Osteoblast (primary cell): ENCODE measurements around the gene PFN4. TPM values are rescaled to one million over a fixed set of nuclear protein-coding genes. Genes with fewer than 3 reads are reported as not detected.
"Not testable (repeated sequence)": the region's sequence is repeated elsewhere in the genome, so short reads cannot be mapped to it uniquely, and the experiment has no call there.

Experiments
- DNase-seq: peaks from one replicate; pipeline ENCODE4 v3.0.0; 2011; ENCODE audit warnings: low spot score, mixed read lengths; ENCODE audit not compliant: insufficient read length; ENCODE audit errors: missing footprints
- H2AFZ ChIP-seq: 2 replicates; pipeline ENCODE4 v1.6.0; 2011; ENCODE audit warnings: mild to moderate bottlenecking, low read length
- H3K27ac ChIP-seq: 2 replicates; pipeline ENCODE4 v1.5.1; 2011; ENCODE audit warnings: mild to moderate bottlenecking, low read depth, low read length, moderate library complexity
- H3K27me3 ChIP-seq: 2 replicates; pipeline ENCODE4 v1.6.0; 2012; ENCODE audit warnings: mild to moderate bottlenecking, control low read depth, inconsistent platforms, low read length, moderate library complexity; ENCODE audit not compliant: insufficient read depth
- H3K36me3 ChIP-seq: 2 replicates; pipeline ENCODE4 v1.5.1; 2011; ENCODE audit warnings: mild to moderate bottlenecking, low read length, control low read depth, moderate library complexity; ENCODE audit not compliant: insufficient read depth
- H3K4me1 ChIP-seq: 2 replicates; pipeline ENCODE4 v1.5.1; 2011; ENCODE audit warnings: mild to moderate bottlenecking, low read length, control low read depth, moderate library complexity; ENCODE audit not compliant: insufficient read depth
- H3K4me2 ChIP-seq: 2 replicates; pipeline ENCODE4 v1.6.0; 2011; ENCODE audit warnings: mild to moderate bottlenecking, low read length; ENCODE audit not compliant: insufficient read depth
- H3K4me3 ChIP-seq: fragments of 200-600 bp; sonication (generic); 3 replicates; pipeline ENCODE4 v1.5.1; 2012; ENCODE audit warnings: mild to moderate bottlenecking, low read length, inconsistent platforms; ENCODE audit not compliant: insufficient read depth
- H3K79me2 ChIP-seq: 2 replicates; pipeline ENCODE4 v1.6.0; 2012; ENCODE audit warnings: mild to moderate bottlenecking, low read length, control low read depth, inconsistent platforms; ENCODE audit not compliant: insufficient read depth
- H3K9me3 ChIP-seq: 2 replicates; pipeline ENCODE4 v1.5.1; 2011; ENCODE audit warnings: low read depth, low read length, control low read depth
- H4K20me1 ChIP-seq: 2 replicates; pipeline ENCODE4 v1.6.0; 2012; ENCODE audit warnings: mild to moderate bottlenecking, low read length, control low read depth; ENCODE audit not compliant: insufficient read depth
- total RNA-seq: library from RNA; depleted of rRNA; stranded (reverse); fragments of >200 nt; gene quantifications from 2 replicates; pipeline ENCODE4 v1.2.3, GENCODE V29; 2012
- TF ChIP-seq, protein P1 (sequence below): IDR thresholded peaks from 2 replicates; pipeline ENCODE4 v1.5.1; 2011; ENCODE audit warnings: mild to moderate bottlenecking, low read depth, low read length, moderate library complexity; ENCODE audit errors: extremely low read depth

The PFN4 gene
- total RNA-seq, 1 donor = not detected

DNA sequence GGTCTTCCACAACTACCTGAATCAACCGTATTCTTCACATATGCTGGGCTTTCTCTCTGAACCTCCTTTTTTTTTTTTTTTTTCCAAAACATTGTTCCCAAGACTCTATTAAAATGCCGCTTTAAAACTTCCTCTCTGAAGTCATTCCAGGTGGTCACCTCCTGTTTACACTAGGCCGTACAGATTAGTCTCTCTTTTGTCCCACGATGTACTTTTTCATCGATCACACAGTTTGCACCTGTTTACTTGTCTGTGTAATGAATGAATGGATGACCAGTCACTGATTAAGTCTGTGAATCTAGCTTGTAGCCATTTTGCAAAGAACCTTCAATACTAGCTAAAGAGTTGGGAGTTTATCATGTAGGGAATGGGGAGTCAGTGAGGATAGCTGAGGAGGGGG is 35.0 kb upstream of the PFN4 start:
- no peak for DNase-seq
- Histone ChIP-seq H3K9me3 (no peaks in the 10 kb centered on the region), H4K20me1 (no peaks in the 10 kb centered on the region), H3K27ac (no peak overlapping the region), H3K4me2 (no peak overlapping the region), H3K27me3 (no peaks in the 10 kb centered on the region), H3K4me1 (no peaks in the 10 kb centered on the region), H2AFZ (no peak overlapping the region), H3K4me3 (no peak overlapping the region), H3K79me2 (no peaks in the 10 kb centered on the region), H3K36me3 (no peaks in the 10 kb centered on the region)
- TF ChIP-seq, protein P1, sequence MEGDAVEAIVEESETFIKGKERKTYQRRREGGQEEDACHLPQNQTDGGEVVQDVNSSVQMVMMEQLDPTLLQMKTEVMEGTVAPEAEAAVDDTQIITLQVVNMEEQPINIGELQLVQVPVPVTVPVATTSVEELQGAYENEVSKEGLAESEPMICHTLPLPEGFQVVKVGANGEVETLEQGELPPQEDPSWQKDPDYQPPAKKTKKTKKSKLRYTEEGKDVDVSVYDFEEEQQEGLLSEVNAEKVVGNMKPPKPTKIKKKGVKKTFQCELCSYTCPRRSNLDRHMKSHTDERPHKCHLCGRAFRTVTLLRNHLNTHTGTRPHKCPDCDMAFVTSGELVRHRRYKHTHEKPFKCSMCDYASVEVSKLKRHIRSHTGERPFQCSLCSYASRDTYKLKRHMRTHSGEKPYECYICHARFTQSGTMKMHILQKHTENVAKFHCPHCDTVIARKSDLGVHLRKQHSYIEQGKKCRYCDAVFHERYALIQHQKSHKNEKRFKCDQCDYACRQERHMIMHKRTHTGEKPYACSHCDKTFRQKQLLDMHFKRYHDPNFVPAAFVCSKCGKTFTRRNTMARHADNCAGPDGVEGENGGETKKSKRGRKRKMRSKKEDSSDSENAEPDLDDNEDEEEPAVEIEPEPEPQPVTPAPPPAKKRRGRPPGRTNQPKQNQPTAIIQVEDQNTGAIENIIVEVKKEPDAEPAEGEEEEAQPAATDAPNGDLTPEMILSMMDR = no peak

DNA sequence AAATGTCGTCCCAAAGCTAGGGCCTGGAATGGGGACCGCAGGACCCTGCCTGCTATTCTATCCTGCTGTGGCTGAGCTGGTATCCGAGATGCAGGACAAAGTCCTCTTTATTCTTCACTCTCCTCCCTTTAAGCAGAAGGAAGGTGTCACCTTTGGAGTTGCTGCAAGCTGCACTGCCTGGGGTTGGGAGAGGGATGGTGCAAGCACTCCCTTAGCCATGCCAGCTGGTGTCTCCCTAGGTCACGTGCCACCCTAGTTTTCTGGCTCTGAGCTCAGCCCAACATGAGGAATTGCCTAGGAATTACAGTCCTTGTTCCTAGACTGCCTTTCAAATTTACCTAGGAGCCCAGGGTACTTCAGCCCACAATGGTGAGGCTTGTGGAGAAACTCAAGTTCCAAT is 30.3 kb upstream of the PFN4 start:
- Histone ChIP-seq H3K4me2 (no peak overlapping the region), H4K20me1 (no peaks in the 10 kb centered on the region), H2AFZ (no peak overlapping the region), H3K27ac (no peak overlapping the region), H3K79me2 (no peaks in the 10 kb centered on the region), H3K4me3 (no peak overlapping the region), H3K9me3 (no peaks in the 10 kb centered on the region), H3K36me3 (no peaks in the 10 kb centered on the region), H3K4me1 (no peaks in the 10 kb centered on the region), H3K27me3 (no peaks in the 10 kb centered on the region)
- no peak for DNase-seq
- TF ChIP-seq, protein P1 = no peak

DNA sequence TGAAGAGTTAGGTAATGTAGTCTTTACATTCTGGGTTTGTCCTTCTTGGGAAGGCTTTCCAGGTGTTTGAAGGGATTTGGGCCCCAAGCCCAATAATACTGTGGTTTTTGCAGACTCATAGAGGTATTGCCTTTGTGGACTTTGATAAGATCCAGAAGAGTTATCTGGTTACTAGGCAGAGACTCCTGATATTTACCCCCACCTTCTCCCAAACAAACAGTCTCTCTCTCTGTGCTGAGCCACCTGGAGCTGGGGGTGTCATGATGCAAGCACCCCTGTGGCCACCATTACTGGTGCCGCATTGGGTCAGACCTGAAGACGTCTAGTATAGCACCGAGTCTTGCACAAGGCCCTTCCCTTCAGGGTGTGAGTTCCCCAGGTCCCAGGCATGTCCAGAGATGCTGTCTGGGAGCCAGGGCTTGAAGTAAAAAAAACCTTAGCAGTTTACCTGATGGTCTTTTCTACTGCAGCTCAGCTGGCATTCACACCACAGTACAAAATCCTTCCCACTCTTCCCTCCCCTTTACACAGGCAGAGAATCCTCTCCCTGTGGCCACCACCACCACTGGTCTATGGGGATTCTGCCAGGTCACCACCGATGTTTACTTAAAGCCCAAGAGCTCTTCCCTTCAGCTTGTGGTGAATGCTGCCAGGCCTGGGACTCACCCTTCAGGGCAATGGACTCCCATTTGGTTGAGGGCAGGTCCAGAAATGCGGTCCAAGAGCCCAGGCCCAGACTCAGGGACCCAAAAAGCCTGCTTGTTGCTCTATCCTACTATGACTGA is 29.5 kb upstream of the PFN4 start:
- H3K79me2 ChIP-seq = no peaks in the 10 kb centered on the region
- no peak overlapping the region for H2AFZ ChIP-seq
- no peak overlapping the region for H3K4me2 ChIP-seq
- H3K27ac ChIP-seq = no peak overlapping the region
- no peaks in the 10 kb centered on the region for H3K9me3 ChIP-seq
- TF ChIP-seq, protein P1 = no peak
- no peak for DNase-seq
- H3K36me3 ChIP-seq = peaks cover 4% of the 10 kb centered on the region
- no peaks in the 10 kb centered on the region for H3K4me1 ChIP-seq
- no peaks in the 10 kb centered on the region for H3K27me3 ChIP-seq
- no peaks in the 10 kb centered on the region for H4K20me1 ChIP-seq
- no peak overlapping the region for H3K4me3 ChIP-seq

DNA sequence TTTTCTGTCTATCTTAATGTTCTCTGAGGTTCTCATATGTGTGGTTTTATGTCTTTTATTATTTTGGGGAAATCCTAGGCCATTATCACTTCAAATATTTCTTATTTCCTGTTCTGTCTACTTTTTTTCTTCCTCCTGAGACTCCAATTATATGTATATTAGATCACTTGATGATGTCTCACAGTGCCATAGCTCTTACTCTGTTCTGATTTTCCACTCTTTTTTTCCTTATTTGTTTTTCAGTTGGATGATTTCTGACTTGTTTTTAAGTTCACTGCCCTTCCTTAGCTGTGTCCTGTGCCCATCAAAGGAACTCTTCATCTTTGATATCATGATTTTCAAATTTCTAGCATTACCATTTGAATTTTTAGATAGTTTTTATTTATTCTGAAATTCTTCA is 24.2 kb upstream of the PFN4 start:
- TF ChIP-seq, protein P1 = no peak
- H3K36me3 ChIP-seq = peaks cover 6% of the 10 kb centered on the region
- no peaks in the 10 kb centered on the region for H3K27me3 ChIP-seq
- no peak overlapping the region for H3K4me2 ChIP-seq
- H3K4me3 ChIP-seq = no peak overlapping the region
- H3K4me1 ChIP-seq = no peaks in the 10 kb centered on the region
- no peak for DNase-seq
- H3K79me2 ChIP-seq = no peaks in the 10 kb centered on the region
- no peak overlapping the region for H3K27ac ChIP-seq
- H2AFZ ChIP-seq = no peak overlapping the region
- H3K9me3 ChIP-seq = no peaks in the 10 kb centered on the region
- no peaks in the 10 kb centered on the region for H4K20me1 ChIP-seq

DNA sequence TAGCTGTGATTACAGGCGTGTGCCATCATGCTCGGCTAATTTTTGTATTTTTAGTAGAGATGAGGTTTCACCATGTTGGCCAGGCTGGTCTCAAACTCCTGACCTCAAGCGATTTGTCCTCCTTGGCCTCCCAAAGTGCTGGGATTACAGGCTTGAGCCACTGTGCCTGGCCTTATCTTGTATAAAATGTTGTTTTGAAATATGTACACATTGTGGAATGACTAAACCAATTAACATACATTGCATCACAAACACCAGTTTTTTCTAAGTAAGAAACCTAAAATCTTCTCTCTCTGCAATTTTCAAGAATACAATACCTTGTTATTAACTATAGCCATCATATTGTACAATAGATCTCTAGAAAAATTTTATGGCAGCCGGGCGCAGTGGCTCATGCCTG is 17.2 kb upstream of the PFN4 start:
- H3K79me2 ChIP-seq, H4K20me1 ChIP-seq, H3K4me2 ChIP-seq, H3K9me3 ChIP-seq, H3K27me3 ChIP-seq, H3K4me3 ChIP-seq, H3K27ac ChIP-seq, H3K36me3 ChIP-seq, H3K4me1 ChIP-seq, DNase-seq, H2AFZ ChIP-seq: not testable (repeated sequence)
